Left lung (tissue), 10 donors: Measurements from ENCODE around the gene LY6G5C. TPM values are rescaled to one million over a fixed set of nuclear protein-coding genes. Genes with fewer than 3 reads are reported as not detected.

Experiments
- ATAC-seq: fragments of 200-7000 bp; cut with Tn5 transposase; one replicate; pipeline ENCODE4 v1.9.1; 2020; ENCODE audit warnings: moderate library complexity
- DNase-seq, 4 donors: peaks; one replicate each; pipeline ENCODE4 v3.0.0-alpha.2; 2013 to 2020
- H3K27ac ChIP-seq, 2 donors: fragments of 200-600 bp; sonication (generic) in 1 of 2; one replicate each; pipeline versions ENCODE4 v1.5.0 to v1.8.0; 2020 to 2021
- H3K27me3 ChIP-seq, 2 donors: fragments of 200-600 bp; sonication (generic) in 1 of 2; one replicate each; pipeline versions ENCODE4 v1.5.0 to v1.8.0; 2020 to 2021
- H3K36me3 ChIP-seq, 2 donors: fragments of 200-600 bp; sonication (generic) in 1 of 2; one replicate each; pipeline versions ENCODE4 v1.5.0 to v1.8.0; 2020 to 2021
- H3K4me1 ChIP-seq, 2 donors: fragments of 200-600 bp; one replicate each; pipeline ENCODE4 v1.8.0; 2021
- H3K4me3 ChIP-seq, 2 donors: fragments of 200-600 bp; sonication (generic) in 1 of 2; one replicate each; pipeline versions ENCODE4 v1.5.0 to v1.8.0; 2020 to 2021; ENCODE audit warnings: mild to moderate bottlenecking in 1 of 2
- H3K9me3 ChIP-seq, 2 donors: fragments of 200-600 bp; sonication (generic) in 1 of 2; one replicate each; pipeline versions ENCODE4 v1.5.0 to v1.8.0; 2020 to 2021
- CTCF ChIP-seq, 2 donors: fragments of 200-600 bp; sonication (generic) in 1 of 2; IDR thresholded peaks; one replicate each; pipeline versions ENCODE4 v1.5.0 to v1.8.0; 2021; ENCODE audit warnings: antibody characterized with exemption in 2 of 2
- intact Hi-C, 2 donors: fragments of 100-400 bp; cut with DNase I; formaldehyde crosslinking; loops; one replicate each; pipeline versions ENCODE4 v1.11.2 to v1.14.2; 2022
- polyA plus RNA-seq, 6 donors: library from polyadenylated mRNA; unstranded; fragments of 120-200 nt; gene quantifications; one replicate each; pipeline ENCODE4 v1.2.1, GENCODE V29; 2013; ENCODE audit not compliant: insufficient read length in 6 of 6
- total RNA-seq, 2 donors: library from RNA; stranded (reverse); fragmentation: NEBNext Ultra II Directional; extraction: Animal tissue kit (Norgen Biotek cat#: 25700); gene quantifications; one replicate each; pipeline ENCODE4 v1.2.1, GENCODE V29; 2021
- donor health status: DM: no; HTN: yes; CAD: no.
- donor health status: DM: no; HTN: no; CAD: no.

Gene LY6G5C
- total and polyA plus RNA-seq, 8 donors, result 2.9 to 6.3 (median 3.7) TPM

DNA sequence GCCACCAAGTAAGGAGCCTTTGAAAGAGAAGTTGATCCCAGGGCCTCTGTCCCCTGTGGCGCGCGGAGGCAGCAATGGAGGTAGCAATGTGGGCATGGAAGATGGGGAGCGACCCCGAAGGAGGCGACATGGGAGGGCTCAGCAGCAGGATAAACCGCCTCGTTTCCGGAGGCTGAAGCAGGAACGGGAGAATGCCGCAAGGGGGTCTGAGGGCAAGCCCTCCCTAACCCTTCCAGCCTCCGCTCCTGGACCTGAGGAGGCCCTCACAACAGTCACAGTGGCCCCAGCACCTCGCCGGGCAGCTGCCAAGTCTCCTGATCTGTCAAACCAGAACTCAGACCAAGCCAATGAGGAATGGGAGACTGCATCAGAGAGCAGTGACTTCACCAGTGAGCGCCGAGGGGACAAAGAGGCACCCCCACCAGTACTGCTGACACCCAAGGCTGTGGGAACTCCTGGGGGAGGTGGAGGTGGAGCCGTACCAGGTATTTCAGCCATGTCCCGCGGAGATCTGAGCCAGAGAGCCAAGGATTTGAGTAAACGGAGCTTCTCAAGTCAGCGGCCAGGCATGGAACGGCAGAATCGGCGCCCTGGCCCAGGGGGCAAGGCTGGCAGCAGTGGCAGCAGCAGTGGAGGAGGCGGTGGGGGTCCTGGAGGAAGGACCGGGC, 48.5 kb downstream of the LY6G5C start:
- Histone ChIP-seq H3K36me3 (peaks cover 8 to 100% of the 10 kb centered on the region in 2 donors), H3K4me3 (no peak overlapping the region), H3K27me3 (no peaks in the 10 kb centered on the region), H3K4me1 (no peaks in the 10 kb centered on the region), H3K9me3 (no peaks in the 10 kb centered on the region), H3K27ac (no peak overlapping the region)
- DNase-seq (no peak), ATAC-seq (peak; percentile 5)
- intact Hi-C loops, result no loop called here
- no peak for TF ChIP-seq CTCF (IDR thresholded peaks at IDR 0.05)

- no peaks in the 10 kb centered on the region for H3K9me3 ChIP-seq
- no peak for TF ChIP-seq CTCF (IDR thresholded peaks at IDR 0.05)
- intact Hi-C loops, result no loop called here
- peaks cover 8 to 100% of the 10 kb centered on the region in 2 donors for H3K36me3 ChIP-seq
- ATAC-seq (peak; percentile 10), DNase-seq (no peak)
- no peak overlapping the region for H3K27ac ChIP-seq
- no peak overlapping the region for H3K4me3 ChIP-seq
- no peaks in the 10 kb centered on the region for H3K27me3 ChIP-seq
- no peaks in the 10 kb centered on the region for H3K4me1 ChIP-seq
Measured at GRCh38 chr6:31631681-31632278, 49.1 kb downstream of the LY6G5C start.

- Histone ChIP-seq H3K9me3 (no peaks in the 10 kb centered on the region), H3K4me3 (no peak overlapping the region), H3K27ac (no peak overlapping the region), H3K36me3 (peaks cover 8 to 100% of the 10 kb centered on the region in 2 donors), H3K27me3 (no peaks in the 10 kb centered on the region), H3K4me1 (no peaks in the 10 kb centered on the region)
- no peak for ATAC-seq
- DNase-seq, result no peak
- no peak for TF ChIP-seq CTCF (IDR thresholded peaks at IDR 0.05)
- intact Hi-C loops, result no loop called here
Measured at GRCh38 chr6:31631209-31631608, 49.7 kb downstream of the LY6G5C start.

DNA sequence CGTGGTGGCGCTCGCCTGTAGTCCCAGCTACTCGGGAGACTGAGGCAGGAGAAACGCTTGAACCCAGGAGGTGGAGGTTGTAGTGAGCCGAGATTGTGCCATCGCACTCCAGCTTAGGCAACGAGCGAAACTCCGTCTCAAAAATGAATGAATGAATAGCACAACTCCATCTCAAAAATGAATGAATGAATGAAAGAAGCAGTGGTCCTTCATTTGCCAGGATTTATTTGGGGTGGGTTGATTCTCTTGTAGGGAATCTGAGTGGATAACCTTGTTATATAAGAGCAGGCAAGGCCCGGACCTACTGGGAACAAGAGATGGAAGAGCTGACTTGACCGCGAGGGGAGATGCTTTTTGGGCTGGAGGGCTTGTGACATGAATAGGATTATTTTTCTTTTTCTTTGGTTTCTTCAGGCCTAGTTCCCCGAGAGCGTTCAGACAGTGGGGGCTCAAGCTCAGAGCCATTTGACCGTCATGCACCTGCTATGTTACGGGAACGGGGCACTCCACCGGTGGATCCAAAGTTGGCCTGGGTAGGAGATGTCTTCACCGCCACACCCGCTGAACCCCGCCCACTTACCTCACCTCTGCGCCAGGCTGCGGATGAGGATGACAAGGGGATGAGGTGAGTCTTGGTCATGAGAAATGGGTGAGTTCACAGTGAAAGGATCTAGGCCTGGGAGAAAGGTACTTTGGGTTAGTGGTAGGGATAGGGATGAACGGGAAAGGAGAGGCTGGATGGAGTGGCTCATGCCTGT, 50.5 kb downstream of the LY6G5C start:
- H3K27ac ChIP-seq, result no peak overlapping the region
- no peak for ATAC-seq
- no peaks in the 10 kb centered on the region for H3K9me3 ChIP-seq

More for the DNA sequence above, 50.5 kb downstream of the LY6G5C start:
- TF ChIP-seq CTCF (IDR thresholded peaks at IDR 0.05), result no peak
- no peak for DNase-seq
- Histone ChIP-seq H3K27me3 (no peaks in the 10 kb centered on the region), H3K4me1 (no peaks in the 10 kb centered on the region), H3K4me3 (no peak overlapping the region), H3K36me3 (peaks cover 8 to 100% of the 10 kb centered on the region in 2 donors)
- intact Hi-C loops, result no loop called here
